Keratinocyte (primary cell): ENCODE measurements around the gene NCKIPSD. TPM values are rescaled to one million over a fixed set of nuclear protein-coding genes. Genes with fewer than 3 reads are reported as not detected.

Experiments used
- DNase-seq: peaks from one replicate; pipeline ENCODE4 v3.0.0-alpha.2; 2011; ENCODE audit warnings: low read depth, missing footprints, low spot score
- FAIRE-seq: peaks from 2 replicates; lab custom pipeline; 2011; peaks lifted over from hg19 to GRCh38; lab: Jason Lieb, UNC
- H2AFZ ChIP-seq: 2 replicates; pipeline ENCODE4 v1.6.0; 2012; ENCODE audit warnings: low read length, control low read depth, inconsistent platforms; ENCODE audit not compliant: control insufficient read depth
- H3K27ac ChIP-seq: 2 replicates; pipeline ENCODE4 v1.5.1; 2011; ENCODE audit warnings: low read length; ENCODE audit not compliant: control insufficient read depth, insufficient read depth
- H3K27me3 ChIP-seq: 3 replicates; pipeline ENCODE4 v1.6.0; 2011; ENCODE audit warnings: low read length; ENCODE audit not compliant: control insufficient read depth, insufficient read depth; ENCODE audit errors: extremely low read depth
- H3K36me3 ChIP-seq, 2 experiments: 2 replicates in 1 of 2; 3 replicates in 1 of 2; pipeline ENCODE4 v1.5.1; 2011; ENCODE audit warnings: low read length in 2 of 2, mild to moderate bottlenecking in 1 of 2; ENCODE audit not compliant: control insufficient read depth in 2 of 2, insufficient read depth in 2 of 2; ENCODE audit errors: extremely low read depth in 1 of 2
- H3K4me1 ChIP-seq: 3 replicates; pipeline ENCODE4 v1.5.1; 2011; ENCODE audit warnings: low read length; ENCODE audit not compliant: control insufficient read depth, insufficient read depth; ENCODE audit errors: extremely low read depth
- H3K4me2 ChIP-seq: 3 replicates; pipeline ENCODE4 v1.6.0; 2011; ENCODE audit warnings: low read depth, low read length; ENCODE audit not compliant: control insufficient read depth, insufficient read depth; ENCODE audit errors: extremely low read depth
- H3K4me3 ChIP-seq, 3 experiments: fragments of 200-600 bp in 1 of 3; sonication (generic) in 1 of 3; 2 replicates in 2 of 3; 3 replicates in 1 of 3; pipeline ENCODE4 v1.5.1; 2011 to 2016; ENCODE audit warnings: low read length in 3 of 3, mild to moderate bottlenecking in 3 of 3, control low read depth in 2 of 3, inconsistent platforms in 1 of 3, low read depth in 1 of 3, mixed read lengths in 1 of 3, mixed run types in 1 of 3, moderate library complexity in 1 of 3; ENCODE audit not compliant: control insufficient read depth in 2 of 3, insufficient read depth in 2 of 3; ENCODE audit errors: extremely low read depth in 1 of 3
- H3K79me2 ChIP-seq: 2 replicates; pipeline ENCODE4 v1.6.0; 2012; ENCODE audit warnings: low read length; ENCODE audit not compliant: control insufficient read depth, insufficient read depth
- H3K9ac ChIP-seq: 3 replicates; pipeline ENCODE4 v1.6.0; 2011; ENCODE audit warnings: low read length; ENCODE audit not compliant: control insufficient read depth, insufficient read depth; ENCODE audit errors: extremely low read depth
- H3K9me1 ChIP-seq: 3 replicates; pipeline ENCODE4 v1.6.0; 2011; ENCODE audit warnings: low read length; ENCODE audit not compliant: control insufficient read depth, insufficient read depth; ENCODE audit errors: extremely low read depth
- H3K9me3 ChIP-seq: 2 replicates; pipeline ENCODE4 v1.5.1; 2012; ENCODE audit warnings: low read depth, low read length; ENCODE audit not compliant: control insufficient read depth
- H4K20me1 ChIP-seq: 3 replicates; pipeline ENCODE4 v1.6.0; 2011; ENCODE audit warnings: low read length; ENCODE audit not compliant: control insufficient read depth, insufficient read depth; ENCODE audit errors: extremely low read depth
- EZH2 ChIP-seq: IDR thresholded peaks from one replicate; pipeline ENCODE4 v1.6.1; 2012; ENCODE audit warnings: inconsistent platforms, mild to moderate bottlenecking, low read length, moderate library complexity
- dilution Hi-C: fragments of 300-500 bp; cut with MboI; formaldehyde crosslinking; loops from one replicate; pipeline ENCODE4 v1.7.0; 2020; ENCODE audit warnings: low sequenced_read_pairs; ENCODE audit not compliant: extremely low pct_ligation_motif_present
- polyA plus RNA-seq, 5 experiments: library from polyadenylated mRNA; depleted of rRNA in 3 of 5; stranded (reverse) in 3 of 5; stranded (forward) in 1 of 5; unstranded in 1 of 5; fragments of >200 nt; gene quantifications; 1 replicate in 1 of 5; 2 replicates in 3 of 5; 3 replicates in 1 of 5; pipeline versions ENCODE4 v1.2.1 to v1.2.3, GENCODE V29; 2011 to 2012; ENCODE audit warnings: missing spikeins in 2 of 5, low read depth in 1 of 5, low replicate concordance in 1 of 5
- TF ChIP-seq, protein P1 (sequence below), 3 experiments: IDR thresholded peaks in 1 of 3; conservative IDR thresholded peaks in 1 of 3; optimal IDR thresholded peaks in 1 of 3; 2 replicates in 2 of 3; 3 replicates in 1 of 3; pipeline versions ENCODE3 to v1.5.1; 2011; ENCODE audit warnings: low read length in 3 of 3, mild to moderate bottlenecking in 3 of 3, moderate library complexity in 2 of 3, control low read depth in 1 of 3, inconsistent platforms in 1 of 3; ENCODE audit not compliant: insufficient read depth in 2 of 3; ENCODE audit errors: extremely low read depth in 1 of 3

The NCKIPSD gene
- polyA plus RNA-seq, 1 donor (not counting 4 experiments of a cell fraction or from before 2014, with no cell fraction given) = 9.8 TPM

GRCh38 chr3:48641396-48641795 is 44.3 kb downstream of the NCKIPSD start:
- Histone ChIP-seq H3K79me2 (no peaks in the 10 kb centered on the region), H3K9me3 (no peaks in the 10 kb centered on the region), H3K27me3 (peaks cover 4% of the 10 kb centered on the region), H3K4me1 (no peaks in the 10 kb centered on the region), H2AFZ (no peak overlapping the region), H3K36me3 (no peaks in the 10 kb centered on the region), H3K27ac (no peak overlapping the region), H3K4me3 (no peak overlapping the region), H4K20me1 (no peaks in the 10 kb centered on the region), H3K4me2 (no peak overlapping the region), H3K9me1 (no peaks in the 10 kb centered on the region), H3K9ac (no peak overlapping the region)
- DNase-seq = no peak
- FAIRE-seq = no peak
- TF ChIP-seq, protein P1, sequence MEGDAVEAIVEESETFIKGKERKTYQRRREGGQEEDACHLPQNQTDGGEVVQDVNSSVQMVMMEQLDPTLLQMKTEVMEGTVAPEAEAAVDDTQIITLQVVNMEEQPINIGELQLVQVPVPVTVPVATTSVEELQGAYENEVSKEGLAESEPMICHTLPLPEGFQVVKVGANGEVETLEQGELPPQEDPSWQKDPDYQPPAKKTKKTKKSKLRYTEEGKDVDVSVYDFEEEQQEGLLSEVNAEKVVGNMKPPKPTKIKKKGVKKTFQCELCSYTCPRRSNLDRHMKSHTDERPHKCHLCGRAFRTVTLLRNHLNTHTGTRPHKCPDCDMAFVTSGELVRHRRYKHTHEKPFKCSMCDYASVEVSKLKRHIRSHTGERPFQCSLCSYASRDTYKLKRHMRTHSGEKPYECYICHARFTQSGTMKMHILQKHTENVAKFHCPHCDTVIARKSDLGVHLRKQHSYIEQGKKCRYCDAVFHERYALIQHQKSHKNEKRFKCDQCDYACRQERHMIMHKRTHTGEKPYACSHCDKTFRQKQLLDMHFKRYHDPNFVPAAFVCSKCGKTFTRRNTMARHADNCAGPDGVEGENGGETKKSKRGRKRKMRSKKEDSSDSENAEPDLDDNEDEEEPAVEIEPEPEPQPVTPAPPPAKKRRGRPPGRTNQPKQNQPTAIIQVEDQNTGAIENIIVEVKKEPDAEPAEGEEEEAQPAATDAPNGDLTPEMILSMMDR (optimal IDR thresholded peaks at IDR 0.05 in 1 of 3, IDR thresholded peaks at IDR 0.05 in 1 of 3, conservative IDR thresholded peaks at IDR 0.05 in 1 of 3; ENCODE audit: extremely low read depth in 1 of 3, insufficient read depth in 2 of 3, low read length in 3 of 3) = no peak
- no peak for TF ChIP-seq EZH2
- dilution Hi-C loops = no loop called here

- dilution Hi-C loops = no loop called here
- H3K36me3 ChIP-seq = no peaks in the 10 kb centered on the region
- no peak overlapping the region for H3K27ac ChIP-seq
These were observed 45.6 kb downstream of the NCKIPSD start for GRCh38 chr3:48639944-48640606.

More at GRCh38 chr3:48639944-48640606, 45.6 kb downstream of the NCKIPSD start:
- Histone ChIP-seq H3K4me1 (peaks cover 6% of the 10 kb centered on the region), H4K20me1 (no peaks in the 10 kb centered on the region), H3K79me2 (no peaks in the 10 kb centered on the region), H2AFZ (no peak overlapping the region), H3K9ac (no peak overlapping the region), H3K9me3 (no peaks in the 10 kb centered on the region), H3K4me2 (no peak overlapping the region), H3K27me3 (peaks cover 4% of the 10 kb centered on the region), H3K9me1 (no peaks in the 10 kb centered on the region), H3K4me3 (no peak overlapping the region)
- no peak for FAIRE-seq
- TF ChIP-seq EZH2 = no peak
- no peak for DNase-seq
